H1 (cell line): Measurements from ENCODE around the gene WDR49. TPM values are rescaled to one million over a fixed set of nuclear protein-coding genes. Genes with fewer than 3 reads are reported as not detected.
"Not testable (repeated sequence)": the region's sequence is repeated elsewhere in the genome, so short reads cannot be mapped to it uniquely, and the experiment has no call there.

Experiments used
- CTCF ChIA-PET: fragments of 300-600 bp; sonication (Branson Sonifier 250); formaldehyde crosslinking; loops from one replicate; lab custom pipeline; 2021; ENCODE audit not compliant: partially characterized antibody; lab: Charles Lee
- POLR2A ChIA-PET: fragments of 300-600 bp; sonication (Branson Sonifier 250); formaldehyde crosslinking; loops from one replicate; lab custom pipeline; 2021; ENCODE audit warnings: inconsistent platforms; ENCODE audit not compliant: partially characterized antibody; lab: Charles Lee
- DNase-seq, 2 experiments: peaks; one replicate each; pipeline versions ENCODE4 v3.0.0 to v3.0.0-alpha.2; 2010 to 2022; ENCODE audit warnings: low spot score in 2 of 2, low read depth in 1 of 2, mixed read lengths in 1 of 2
- FAIRE-seq: peaks from 2 replicates; lab custom pipeline; 2011; peaks lifted over from hg19 to GRCh38; lab: Jason Lieb, UNC
- H2AFZ ChIP-seq: 2 replicates; pipeline ENCODE4 v1.8.1; 2012; ENCODE audit warnings: low read length, inconsistent platforms
- H2AK5ac ChIP-seq: 2 replicates; pipeline ENCODE4 v1.6.1; 2013; ENCODE audit warnings: low read depth, low read length
- H2BK120ac ChIP-seq: replicated peaks from 2 replicates; pipeline ENCODE3; 2013; ENCODE audit warnings: low read depth, low read length, inconsistent platforms
- H2BK12ac ChIP-seq: 2 replicates; pipeline ENCODE4 v1.6.1; 2013; ENCODE audit warnings: low read depth, low read length
- H2BK15ac ChIP-seq: 2 replicates; pipeline ENCODE4 v1.6.1; 2013; ENCODE audit warnings: low read length
- H2BK20ac ChIP-seq: 2 replicates; pipeline ENCODE4 v1.6.1; 2013; ENCODE audit warnings: low read length
- H2BK5ac ChIP-seq: 2 replicates; pipeline ENCODE4 v1.6.1; 2013; ENCODE audit warnings: low read depth, low read length
- H3K14ac ChIP-seq: 2 replicates; pipeline ENCODE4 v1.6.1; 2013; ENCODE audit warnings: inconsistent platforms; ENCODE audit not compliant: insufficient read length
- H3K18ac ChIP-seq: 2 replicates; pipeline ENCODE4 v1.6.1; 2013; ENCODE audit warnings: low read length; ENCODE audit errors: extremely low read depth
- H3K23ac ChIP-seq: 2 replicates; pipeline ENCODE4 v1.6.1; 2013; ENCODE audit warnings: inconsistent platforms; ENCODE audit not compliant: insufficient read length
- H3K23me2 ChIP-seq: 2 replicates; pipeline ENCODE4 v1.6.1; 2013; ENCODE audit warnings: low read depth, low read length
- H3K27ac ChIP-seq: 2 replicates; pipeline ENCODE4 v1.6.1; 2011; ENCODE audit warnings: low read depth, low read length, inconsistent platforms
- H3K27me3 ChIP-seq, 4 experiments: replicated peaks in 1 of 4; 1 replicate in 1 of 4; 2 replicates in 3 of 4; pipeline versions ENCODE4 v1.6.1 to v1.8.1; 2011 to 2013; ENCODE audit warnings: low read length in 3 of 4, mild to moderate bottlenecking in 3 of 4, inconsistent platforms in 2 of 4, mixed read lengths in 2 of 4, moderate library complexity in 1 of 4; ENCODE audit not compliant: control insufficient read depth in 3 of 4, insufficient read depth in 3 of 4; ENCODE audit errors: extremely low read depth in 1 of 4
- H3K36me3 ChIP-seq, 4 experiments: 2 replicates each; pipeline versions ENCODE4 v1.6.1 to v1.8.1; 2011 to 2013; ENCODE audit warnings: mild to moderate bottlenecking in 4 of 4, low read length in 3 of 4, moderate library complexity in 2 of 4, control low read depth in 1 of 4, inconsistent platforms in 1 of 4; ENCODE audit not compliant: insufficient read depth in 4 of 4, control insufficient read depth in 2 of 4
- H3K4ac ChIP-seq: replicated peaks from 2 replicates; pipeline ENCODE3; 2013; ENCODE audit warnings: low read length, low read depth, mixed read lengths, inconsistent platforms; ENCODE audit not compliant: insufficient read length
- H3K4me1 ChIP-seq, 4 experiments: replicated peaks in 1 of 4; 1 replicate in 1 of 4; 2 replicates in 3 of 4; pipeline versions ENCODE4 v1.6.1 to v1.8.1; 2011 to 2013; ENCODE audit warnings: low read length in 3 of 4, inconsistent platforms in 2 of 4, mixed read lengths in 1 of 4; ENCODE audit not compliant: insufficient read depth in 4 of 4, control insufficient read depth in 3 of 4
- H3K4me2 ChIP-seq, 2 experiments: 2 replicates each; pipeline versions ENCODE4 v1.6.1 to v1.8.1; 2011 to 2013; ENCODE audit warnings: low read depth in 2 of 2, low read length in 2 of 2, control low read depth in 1 of 2, inconsistent platforms in 1 of 2, mild to moderate bottlenecking in 1 of 2; ENCODE audit not compliant: insufficient read depth in 1 of 2
- H3K4me3 ChIP-seq, 4 experiments: fragments of 200-600, 300-600 bp in 1 of 4; sonication (generic), shearing (Covaris generic), sonication (Bioruptor Twin) in 1 of 4; 2 replicates each; pipeline versions ENCODE4 v1.5.1 to v1.8.1; 2011 to 2016; ENCODE audit warnings: low read length in 4 of 4, low read depth in 3 of 4, control low read depth in 2 of 4, inconsistent platforms in 2 of 4, mild to moderate bottlenecking in 2 of 4, mixed read lengths in 1 of 4, moderate library complexity in 1 of 4; ENCODE audit not compliant: insufficient read depth in 2 of 4; ENCODE audit errors: extremely low read depth in 1 of 4
- H3K56ac ChIP-seq: replicated peaks from 2 replicates; pipeline ENCODE3; 2013; ENCODE audit warnings: low read depth, mild to moderate bottlenecking, mixed read lengths, low read length, inconsistent platforms; ENCODE audit not compliant: insufficient read length
- H3K79me1 ChIP-seq: 2 replicates; pipeline ENCODE4 v1.6.1; 2013; ENCODE audit warnings: low read depth, low read length, control low read depth
- H3K79me2 ChIP-seq, 2 experiments: 2 replicates each; pipeline versions ENCODE4 v1.6.1 to v1.8.1; 2012 to 2013; ENCODE audit warnings: low read length in 2 of 2, mild to moderate bottlenecking in 2 of 2, inconsistent platforms in 1 of 2; ENCODE audit not compliant: insufficient read depth in 2 of 2, control insufficient read depth in 1 of 2
- H3K9ac ChIP-seq, 4 experiments: replicated peaks in 1 of 4; 1 replicate in 1 of 4; 2 replicates in 3 of 4; pipeline versions ENCODE4 v1.6.1 to v1.8.1; 2011 to 2013; ENCODE audit warnings: low read depth in 3 of 4, low read length in 3 of 4, control low read depth in 2 of 4, mild to moderate bottlenecking in 2 of 4, moderate library complexity in 2 of 4, inconsistent platforms in 1 of 4; ENCODE audit errors: extremely low read depth in 1 of 4
- H3K9me3 ChIP-seq, 2 experiments: 2 replicates each; pipeline versions ENCODE4 v1.6.1 to v1.8.1; 2012 to 2013; ENCODE audit warnings: mild to moderate bottlenecking in 2 of 2, moderate library complexity in 2 of 2, control low read depth in 1 of 2, inconsistent platforms in 1 of 2, low read depth in 1 of 2, low read length in 1 of 2, mixed read lengths in 1 of 2; ENCODE audit not compliant: insufficient read depth in 2 of 2
- H4K20me1 ChIP-seq, 2 experiments: replicated peaks in 1 of 2; 2 replicates each; pipeline versions ENCODE3 to v1.8.1; 2011 to 2013; ENCODE audit warnings: inconsistent platforms in 2 of 2, low read length in 2 of 2, mild to moderate bottlenecking in 1 of 2; ENCODE audit not compliant: insufficient read depth in 2 of 2, control insufficient read depth in 1 of 2
- H4K5ac ChIP-seq: 2 replicates; pipeline ENCODE4 v1.6.1; 2013; ENCODE audit warnings: low read length, low read depth, mixed read lengths, inconsistent platforms; ENCODE audit not compliant: insufficient read length
- H4K8ac ChIP-seq: 2 replicates; pipeline ENCODE4 v1.8.0; 2013; ENCODE audit warnings: mild to moderate bottlenecking, moderate library complexity, low read length, inconsistent platforms; ENCODE audit not compliant: insufficient read depth; ENCODE audit errors: extremely low read depth
- H4K91ac ChIP-seq: replicated peaks from 2 replicates; pipeline ENCODE3; 2013; ENCODE audit warnings: low read length, mixed read lengths, inconsistent platforms; ENCODE audit not compliant: insufficient read length
- WGBS, 2 experiments: shearing (Covaris generic) in 1 of 2; methylation state at CpG; one replicate each; pipeline versions ENCODE4 v1.1.6 to v1.1.7; 2013 to 2015; ENCODE audit warnings: low lambda C conversion rate in 2 of 2, mixed read lengths in 2 of 2, inconsistent platforms in 1 of 2, low coverage in 1 of 2, missing lambda C conversion rate in 1 of 2; ENCODE audit not compliant: insufficient replicate concordance in 2 of 2, insufficient coverage in 1 of 2, insufficient read length in 1 of 2; ENCODE audit errors: extremely low coverage in 1 of 2, missing lambda C conversion rate in 1 of 2; 5-methylcytosine and 5-hydroxymethylcytosine counted together
- polyA plus RNA-seq, 7 experiments: library from polyadenylated mRNA; depleted of rRNA in 3 of 7; stranded (reverse) in 5 of 7; unstranded in 2 of 7; fragments of >200 nt in 5 of 7; fragments of 200-250 nt in 2 of 7; gene quantifications; 1 replicate in 5 of 7; 2 replicates in 1 of 7; 4 replicates in 1 of 7; pipeline versions ENCODE4 v1.2.1 to v1.2.3, GENCODE V29; 2011 to 2013; ENCODE audit warnings: missing spikeins in 2 of 7, mixed read lengths in 2 of 7
- total RNA-seq: library from RNA; stranded (reverse); fragmentation: NEBNext Ultra II Directional; extraction: Animal tissue kit (Norgen Biotek cat#: 25700); gene quantifications from 2 replicates; pipeline ENCODE4 v1.2.1, GENCODE V29; 2021

WDR49 gene
- total and polyA plus RNA-seq, 2 of the 8 experiments (the other 6 are each of a cell fraction or from before 2014, with no cell fraction given) = 0.50 to 1.7 TPM

DNA sequence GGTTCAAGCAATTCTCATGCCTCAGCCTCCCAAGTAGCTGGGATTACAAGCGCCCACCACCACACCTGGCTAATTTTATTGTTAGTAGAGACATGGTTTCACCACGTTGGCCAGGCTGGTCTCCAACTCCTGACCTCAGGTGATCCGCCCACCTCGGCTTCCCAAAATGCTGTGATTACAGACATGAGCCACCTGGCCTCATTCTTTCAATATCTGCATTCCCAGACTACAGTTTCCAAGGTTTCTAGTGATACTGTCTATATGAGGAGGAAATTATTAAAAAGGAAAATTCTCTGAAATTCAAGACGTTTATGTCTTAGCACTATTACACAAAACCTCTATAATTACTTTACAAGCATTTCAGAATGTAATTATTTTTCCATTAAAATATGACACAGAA lies 39.5 kb downstream of the WDR49 start:
- H3K27me3 ChIP-seq, FAIRE-seq, H4K20me1 ChIP-seq, H2BK12ac ChIP-seq, H4K5ac ChIP-seq, H2BK15ac ChIP-seq, H2BK20ac ChIP-seq, DNase-seq, H3K4me1 ChIP-seq, H4K8ac ChIP-seq, H3K27ac ChIP-seq, H3K79me1 ChIP-seq, H3K4me3 ChIP-seq, H3K23ac ChIP-seq, H2BK5ac ChIP-seq, H3K9me3 ChIP-seq, H2AK5ac ChIP-seq, H3K14ac ChIP-seq, H3K9ac ChIP-seq, H3K79me2 ChIP-seq, H2BK120ac ChIP-seq, H3K4ac ChIP-seq, POLR2A ChIA-PET, H3K4me2 ChIP-seq, H3K18ac ChIP-seq, H3K23me2 ChIP-seq, H3K36me3 ChIP-seq, H2AFZ ChIP-seq, H3K56ac ChIP-seq, H4K91ac ChIP-seq: not testable (repeated sequence)
- 92% methylated on average over 5 of the region's 5 CpGs; no CpG with 5 or more reads in 1 of the 2 experiments for WGBS, 2 experiments
- CTCF ChIA-PET = interaction anchor here (1.6 kb wide), 1 partner anchor 9 kb away, joined by 4 read pairs; no protein-coding TSS in a partner anchor
